GM12865 (cell line): ENCODE measurements around the gene CEP350.

Experiments
- DNase-seq: peaks from one replicate; pipeline ENCODE4 v3.0.0; 2010; ENCODE audit warnings: low read depth
- H3K4me3 ChIP-seq: 2 replicates; pipeline ENCODE4 v1.5.1; 2011; ENCODE audit warnings: mild to moderate bottlenecking, low read depth, low read length, control low read depth
- TF ChIP-seq, protein P1 (sequence below): IDR thresholded peaks from 2 replicates; pipeline ENCODE4 v1.5.1; 2011; ENCODE audit warnings: low read length, control low read depth, low read depth, inconsistent platforms; ENCODE audit not compliant: insufficient read depth; ENCODE audit errors: missing control alignments

The CEP350 gene

GRCh38 chr1:180157576-180158057 is 203.0 kb downstream of the CEP350 start:
- TF ChIP-seq, protein P1, sequence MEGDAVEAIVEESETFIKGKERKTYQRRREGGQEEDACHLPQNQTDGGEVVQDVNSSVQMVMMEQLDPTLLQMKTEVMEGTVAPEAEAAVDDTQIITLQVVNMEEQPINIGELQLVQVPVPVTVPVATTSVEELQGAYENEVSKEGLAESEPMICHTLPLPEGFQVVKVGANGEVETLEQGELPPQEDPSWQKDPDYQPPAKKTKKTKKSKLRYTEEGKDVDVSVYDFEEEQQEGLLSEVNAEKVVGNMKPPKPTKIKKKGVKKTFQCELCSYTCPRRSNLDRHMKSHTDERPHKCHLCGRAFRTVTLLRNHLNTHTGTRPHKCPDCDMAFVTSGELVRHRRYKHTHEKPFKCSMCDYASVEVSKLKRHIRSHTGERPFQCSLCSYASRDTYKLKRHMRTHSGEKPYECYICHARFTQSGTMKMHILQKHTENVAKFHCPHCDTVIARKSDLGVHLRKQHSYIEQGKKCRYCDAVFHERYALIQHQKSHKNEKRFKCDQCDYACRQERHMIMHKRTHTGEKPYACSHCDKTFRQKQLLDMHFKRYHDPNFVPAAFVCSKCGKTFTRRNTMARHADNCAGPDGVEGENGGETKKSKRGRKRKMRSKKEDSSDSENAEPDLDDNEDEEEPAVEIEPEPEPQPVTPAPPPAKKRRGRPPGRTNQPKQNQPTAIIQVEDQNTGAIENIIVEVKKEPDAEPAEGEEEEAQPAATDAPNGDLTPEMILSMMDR = no peak
- no peak overlapping the region for H3K4me3 ChIP-seq
- no peak for DNase-seq

GRCh38 chr1:180158149-180159147 is 203.8 kb downstream of the CEP350 start:
- TF ChIP-seq, protein P1 = no peak
- H3K4me3 ChIP-seq = no peak overlapping the region
- no peak for DNase-seq

DNA sequence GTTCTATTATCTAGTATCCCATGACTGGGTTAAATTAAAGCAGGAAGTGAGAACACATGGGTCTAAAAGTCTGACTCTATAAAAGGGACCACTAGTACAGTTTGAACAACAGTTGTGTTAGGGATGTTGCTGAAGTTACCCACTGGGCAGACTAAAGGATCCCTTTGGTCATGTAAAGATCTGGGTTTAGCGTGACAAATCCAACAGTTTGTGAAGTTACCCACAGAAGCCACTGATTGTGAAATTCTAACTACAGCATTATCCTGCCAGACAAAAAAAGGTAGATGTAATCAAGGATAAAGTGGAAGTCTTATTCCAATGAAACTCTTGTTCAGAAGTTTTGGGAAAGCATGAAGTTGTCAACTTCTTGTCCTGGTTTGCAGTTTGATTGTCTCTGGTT is 205.7 kb downstream of the CEP350 start:
- no peak for DNase-seq
- TF ChIP-seq, protein P1 = no peak
- H3K4me3 ChIP-seq = no peak overlapping the region

GRCh38 chr1:180163041-180163440 is 208.4 kb downstream of the CEP350 start:
- TF ChIP-seq, protein P1 = no peak
- no peak for DNase-seq
- H3K4me3 ChIP-seq = no peak overlapping the region
